Measurements from ENCODE around the gene JKAMP.

Gene JKAMP

GRCh38 chr14:59543873-59544272 lies 59.6 kb downstream of the JKAMP start:
- DNase-seq = peak; percentile 68

DNA sequence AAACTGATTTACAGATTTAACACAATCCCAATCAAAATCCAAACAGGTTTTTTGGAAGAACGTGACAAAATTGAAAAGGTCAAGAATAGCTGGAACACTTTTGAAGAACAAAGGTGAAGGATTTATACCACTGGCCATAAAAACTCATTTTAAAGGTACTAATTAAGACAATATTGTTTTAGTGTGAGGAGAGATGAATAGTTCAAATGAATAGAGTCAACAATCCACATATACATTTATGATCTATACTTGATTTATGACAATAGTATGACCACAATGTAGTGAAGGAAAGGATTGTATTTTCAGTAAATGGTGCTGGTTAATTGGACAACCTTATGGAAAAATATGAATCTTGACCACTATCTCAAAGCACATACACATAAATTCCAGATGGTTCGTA lies 63.0 kb downstream of the JKAMP start:
- DNase-seq = no peak
